ENCODE data around the gene PTPN23. TPM values are rescaled to one million over a fixed set of nuclear protein-coding genes. Genes with fewer than 3 reads are reported as not detected.

The PTPN23 gene
- total and polyA plus RNA-seq, 4 experiments from 2014 or later, result 0.46 to 53.9 (median 27.2) TPM

DNA sequence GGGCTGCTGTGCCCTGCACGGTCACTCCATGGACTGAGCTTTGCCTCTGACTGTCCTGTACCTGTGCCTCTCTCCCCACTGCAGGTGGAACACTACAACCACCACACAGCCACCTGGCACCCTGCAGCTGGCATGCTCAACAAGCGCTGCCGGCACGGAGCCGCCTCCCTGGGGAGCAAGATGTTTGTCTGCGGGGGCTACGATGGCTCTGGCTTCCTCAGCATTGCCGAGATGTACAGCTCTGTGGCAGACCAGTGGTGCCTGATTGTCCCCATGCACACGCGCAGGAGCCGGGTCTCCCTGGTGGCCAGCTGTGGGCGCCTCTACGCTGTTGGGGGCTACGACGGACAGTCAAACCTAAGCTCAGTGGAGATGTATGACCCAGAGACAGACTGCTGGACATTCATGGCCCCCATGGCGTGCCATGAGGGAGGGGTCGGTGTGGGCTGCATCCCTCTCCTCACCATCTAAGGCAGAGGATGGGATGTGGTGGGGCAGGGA lies 37.3 kb upstream of the PTPN23 start:
- H3K36me3 Mint-ChIP-seq, result peaks cover 34 to 57% of the 10 kb centered on the region in 2 donors
- H3K27ac Mint-ChIP-seq, result no peak overlapping the region
- H3K4me1 ChIP-seq (ENCODE audit: insufficient read depth, low read length), result no peaks in the 10 kb centered on the region
- H3K4me3 ChIP-seq (ENCODE audit: low read length in 2 of 2), result no peak overlapping the region
- H3K27me3 ChIP-seq (ENCODE audit: insufficient read depth, low read length), result no peaks in the 10 kb centered on the region
- intact Hi-C loops (cut with micrococcal nuclease), result no loop called here
- H3K27ac ChIP-seq (ENCODE audit: low read depth, low read length), result no peak overlapping the region
- peaks cover 25% of the 10 kb centered on the region for H3K36me3 ChIP-seq (ENCODE audit: insufficient read depth, low read length)
- no peaks in the 10 kb centered on the region for H3K9me3 Mint-ChIP-seq
- CTCF ChIA-PET (ENCODE audit: partially characterized antibody), result interaction anchor here (1.0 kb wide), 1 partner anchor 22 kb away, joined by 5 read pairs; no protein-coding TSS in a partner anchor
- H3K4me3 Mint-ChIP-seq, result peak overlapping the region in 1 of 8 donors; percentile 43
- no peak for DNase-seq
- no peaks in the 10 kb centered on the region for H3K4me1 Mint-ChIP-seq
- H3K9me3 ChIP-seq (ENCODE audit: control insufficient read depth in 1 of 2, low read length in 2 of 2), result no peaks in the 10 kb centered on the region
- POLR2A ChIA-PET (ENCODE audit: partially characterized antibody), result no interaction called here
- no peaks in the 10 kb centered on the region for H3K27me3 Mint-ChIP-seq

GRCh38 chr3:47344971-47345370 lies 35.9 kb upstream of the PTPN23 start:
- Histone ChIP-seq H3K4me1 (ENCODE audit: insufficient read depth, low read length) (no peaks in the 10 kb centered on the region), H3K4me3 (ENCODE audit: low read length in 2 of 2) (no peak overlapping the region), H3K27ac (ENCODE audit: low read depth, low read length) (no peak overlapping the region), H3K27me3 (ENCODE audit: insufficient read depth, low read length) (no peaks in the 10 kb centered on the region), H3K9me3 (ENCODE audit: control insufficient read depth in 1 of 2, low read length in 2 of 2) (no peaks in the 10 kb centered on the region), H3K36me3 (ENCODE audit: insufficient read depth, low read length) (peaks cover 13% of the 10 kb centered on the region)
- Mint-ChIP-seq H3K4me1 (no peaks in the 10 kb centered on the region), H3K27me3 (no peaks in the 10 kb centered on the region), H3K27ac (peak overlapping the region in 3 of 7 donors; percentile 63 to 78 (median 74)), H3K4me3 (no peak overlapping the region), H3K36me3 (peaks cover 27 to 43% of the 10 kb centered on the region in 2 donors), H3K9me3 (no peaks in the 10 kb centered on the region)
- ChIA-PET CTCF (ENCODE audit: partially characterized antibody) (no interaction called here), POLR2A (ENCODE audit: partially characterized antibody) (no interaction called here)
- no peak for DNase-seq
- intact Hi-C loops (cut with micrococcal nuclease), result no loop called here

DNA sequence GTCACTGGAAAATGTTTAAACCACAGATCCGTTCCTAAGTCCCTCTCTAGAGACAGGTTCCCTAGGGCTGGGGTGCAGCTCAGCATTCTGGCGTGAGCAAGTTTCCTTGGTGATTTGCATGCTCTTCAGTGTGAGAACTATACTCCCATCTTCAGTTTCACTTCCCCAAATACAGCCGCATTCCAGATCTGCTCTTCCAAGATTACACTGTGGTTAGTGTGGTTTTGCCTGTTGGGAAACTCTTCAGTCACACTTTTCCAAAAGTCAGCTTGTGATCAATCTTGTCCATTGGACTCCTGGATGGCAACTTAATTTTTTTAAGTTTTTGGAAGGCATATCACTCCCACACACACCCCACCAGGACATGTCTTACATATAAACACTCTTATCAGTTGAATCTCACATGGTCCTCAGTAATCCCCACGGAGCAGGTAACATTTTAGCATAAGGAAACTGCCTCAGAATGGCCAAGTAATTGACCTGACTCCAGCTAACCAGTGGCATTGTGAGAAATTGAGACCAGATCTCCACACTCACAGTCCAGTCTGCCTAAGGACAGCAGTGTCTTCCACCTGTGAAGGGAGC lies 33.5 kb upstream of the PTPN23 start:
- Histone ChIP-seq H3K4me1 (ENCODE audit: insufficient read depth, low read length) (no peaks in the 10 kb centered on the region), H3K4me3 (ENCODE audit: low read length in 2 of 2) (no peak overlapping the region), H3K9me3 (ENCODE audit: control insufficient read depth in 1 of 2, low read length in 2 of 2) (no peaks in the 10 kb centered on the region), H3K27ac (ENCODE audit: low read depth, low read length) (no peak overlapping the region), H3K36me3 (ENCODE audit: insufficient read depth, low read length) (peaks cover 9% of the 10 kb centered on the region), H3K27me3 (ENCODE audit: insufficient read depth, low read length) (no peaks in the 10 kb centered on the region)
- DNase-seq, result no peak
- no peak overlapping the region for H3K4me3 Mint-ChIP-seq
- POLR2A ChIA-PET (ENCODE audit: partially characterized antibody), result no interaction called here
- no peaks in the 10 kb centered on the region for H3K27me3 Mint-ChIP-seq
- H3K9me3 Mint-ChIP-seq, result no peaks in the 10 kb centered on the region
- peak overlapping the region in 3 of 7 donors; percentile 3 to 43 (median 43) for H3K27ac Mint-ChIP-seq
- H3K36me3 Mint-ChIP-seq, result peaks cover 20 to 28% of the 10 kb centered on the region in 2 donors
- no peaks in the 10 kb centered on the region for H3K4me1 Mint-ChIP-seq
- intact Hi-C loops (cut with micrococcal nuclease), result no loop called here
- CTCF ChIA-PET (ENCODE audit: partially characterized antibody), result no interaction called here

DNA sequence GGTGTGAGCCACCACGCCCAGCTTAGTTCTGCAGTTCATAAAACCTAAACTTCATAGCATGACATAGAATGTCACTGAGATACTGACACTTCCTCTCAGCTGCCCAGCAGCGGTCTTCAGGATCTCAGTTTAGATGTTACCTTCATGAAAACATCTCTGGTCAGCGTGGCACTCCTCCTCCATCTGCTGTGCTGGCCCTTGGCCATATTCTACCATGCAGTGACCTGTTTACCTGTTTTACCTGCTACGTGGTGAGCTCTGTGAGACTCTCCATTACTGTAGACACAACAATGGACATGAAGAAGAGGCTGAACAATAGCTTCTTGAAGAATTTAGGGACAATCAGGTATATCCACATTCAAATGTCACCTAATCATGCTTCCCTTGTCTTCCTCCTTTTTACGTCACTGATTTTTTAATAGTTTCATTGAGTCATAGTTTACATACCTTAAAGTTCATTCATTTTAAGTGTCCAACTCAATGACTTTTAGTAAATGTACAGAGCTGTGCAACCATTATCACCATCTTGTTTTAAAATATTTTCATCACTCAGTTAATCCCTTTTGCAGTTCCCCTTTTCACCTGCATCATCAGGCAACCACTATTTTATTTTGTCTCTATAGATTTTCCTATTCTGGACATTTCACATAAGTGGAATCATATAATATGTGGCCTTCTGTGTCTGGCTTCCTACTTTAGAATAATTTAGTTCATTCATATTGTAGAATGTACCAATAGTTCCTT lies 32.2 kb upstream of the PTPN23 start:
- Mint-ChIP-seq H3K36me3 (peaks cover 11 to 19% of the 10 kb centered on the region in 2 donors), H3K9me3 (no peaks in the 10 kb centered on the region), H3K4me1 (no peaks in the 10 kb centered on the region), H3K4me3 (no peak overlapping the region), H3K27ac (peak overlapping the region in 2 of 7 donors; percentile 0 to 53), H3K27me3 (no peaks in the 10 kb centered on the region)
- Histone ChIP-seq H3K4me3 (ENCODE audit: low read length in 2 of 2) (no peak overlapping the region), H3K27ac (ENCODE audit: low read depth, low read length) (no peak overlapping the region), H3K9me3 (ENCODE audit: control insufficient read depth in 1 of 2, low read length in 2 of 2) (no peaks in the 10 kb centered on the region), H3K4me1 (ENCODE audit: insufficient read depth, low read length) (no peaks in the 10 kb centered on the region), H3K27me3 (ENCODE audit: insufficient read depth, low read length) (no peaks in the 10 kb centered on the region), H3K36me3 (ENCODE audit: insufficient read depth, low read length) (peaks cover 9% of the 10 kb centered on the region)
- ChIA-PET POLR2A (ENCODE audit: partially characterized antibody) (interaction anchor here (0.6 kb wide), 1 partner anchor 415 kb away, joined by 3 read pairs; no protein-coding TSS in a partner anchor), CTCF (ENCODE audit: partially characterized antibody) (no interaction called here)
- intact Hi-C loops (cut with micrococcal nuclease), result no loop called here
- DNase-seq, result no peak

- no peaks in the 10 kb centered on the region for H3K4me1 ChIP-seq (ENCODE audit: insufficient read depth, low read length)
- H3K36me3 ChIP-seq (ENCODE audit: insufficient read depth, low read length), result no peaks in the 10 kb centered on the region
- CTCF ChIA-PET (ENCODE audit: partially characterized antibody), result no interaction called here
- no peak overlapping the region for H3K27ac ChIP-seq (ENCODE audit: low read depth, low read length)
- no peaks in the 10 kb centered on the region for H3K27me3 ChIP-seq (ENCODE audit: insufficient read depth, low read length)
- Mint-ChIP-seq H3K36me3 (peaks cover 0 to 14% of the 10 kb centered on the region in 2 donors), H3K9me3 (peaks cover 0 to 21% (median 17%) of the 10 kb centered on the region in 8 donors), H3K4me1 (peaks cover 0 to under 1% (median 0%) of the 10 kb centered on the region in 4 donors), H3K4me3 (no peak overlapping the region), H3K27me3 (no peaks in the 10 kb centered on the region), H3K27ac (peak overlapping the region in 1 of 7 donors; percentile 49)
- POLR2A ChIA-PET (ENCODE audit: partially characterized antibody), result no interaction called here
- no peak overlapping the region for H3K4me3 ChIP-seq (ENCODE audit: low read length in 2 of 2)
- H3K9me3 ChIP-seq (ENCODE audit: control insufficient read depth in 1 of 2, low read length in 2 of 2), result no peaks in the 10 kb centered on the region
- intact Hi-C loops (cut with micrococcal nuclease), result no loop called here
- no peak for DNase-seq
These were observed 25.8 kb upstream of the PTPN23 start for GRCh38 chr3:47355010-47355409.

- H3K4me3 Mint-ChIP-seq, result no peak overlapping the region
- Histone ChIP-seq H3K27ac (ENCODE audit: low read depth, low read length) (no peak overlapping the region), H3K4me3 (ENCODE audit: low read length in 2 of 2) (no peak overlapping the region), H3K9me3 (ENCODE audit: control insufficient read depth in 1 of 2, low read length in 2 of 2) (no peaks in the 10 kb centered on the region), H3K27me3 (ENCODE audit: insufficient read depth, low read length) (no peaks in the 10 kb centered on the region), H3K4me1 (ENCODE audit: insufficient read depth, low read length) (no peaks in the 10 kb centered on the region), H3K36me3 (ENCODE audit: insufficient read depth, low read length) (no peaks in the 10 kb centered on the region)
- no peaks in the 10 kb centered on the region for H3K27me3 Mint-ChIP-seq
- H3K36me3 Mint-ChIP-seq, result peaks cover 0 to 19% of the 10 kb centered on the region in 2 donors
- intact Hi-C loops (cut with micrococcal nuclease), result no loop called here
- DNase-seq, result no peak
- H3K4me1 Mint-ChIP-seq, result peaks cover 0 to 6% (median 0%) of the 10 kb centered on the region in 4 donors
- CTCF ChIA-PET (ENCODE audit: partially characterized antibody), result no interaction called here
- H3K27ac Mint-ChIP-seq, result peak overlapping the region in 1 of 7 donors; percentile 30
- POLR2A ChIA-PET (ENCODE audit: partially characterized antibody), result no interaction called here
- H3K9me3 Mint-ChIP-seq, result peaks cover 0 to 26% (median 22%) of the 10 kb centered on the region in 8 donors
These were observed 24.6 kb upstream of the PTPN23 start for GRCh38 chr3:47356201-47356600.

DNA sequence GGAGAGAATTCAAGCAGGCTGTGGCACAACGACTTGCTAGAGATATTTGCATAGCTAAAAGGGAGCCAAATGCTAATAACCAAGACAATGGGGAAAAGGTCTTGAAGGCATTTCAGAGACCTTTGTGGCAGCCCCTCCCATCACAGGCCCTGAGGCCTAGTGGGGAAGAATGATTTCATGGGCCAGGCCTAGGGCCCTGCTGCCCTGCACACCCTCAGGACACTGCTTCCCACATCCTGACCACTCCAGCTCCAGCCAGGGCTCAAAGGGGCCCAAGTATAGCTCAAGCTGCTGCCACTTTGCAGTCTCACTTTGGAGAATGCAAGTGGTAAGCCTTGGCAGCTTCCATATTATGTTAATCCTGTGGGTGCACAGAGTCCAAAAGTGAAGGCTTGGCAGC lies 21.5 kb upstream of the PTPN23 start:
- no peak overlapping the region for H3K27ac ChIP-seq (ENCODE audit: low read depth, low read length)
- no peak overlapping the region for H3K4me3 Mint-ChIP-seq
- peaks cover 0 to 19% of the 10 kb centered on the region in 2 donors for H3K36me3 Mint-ChIP-seq
- H3K4me1 ChIP-seq (ENCODE audit: insufficient read depth, low read length), result peaks cover 12% of the 10 kb centered on the region
- ChIA-PET POLR2A (ENCODE audit: partially characterized antibody) (no interaction called here), CTCF (ENCODE audit: partially characterized antibody) (no interaction called here)
- no peaks in the 10 kb centered on the region for H3K27me3 Mint-ChIP-seq
- no peak overlapping the region for H3K27ac Mint-ChIP-seq
- H3K4me1 Mint-ChIP-seq, result peaks cover 10 to 18% (median 12%) of the 10 kb centered on the region in 4 donors
- no peaks in the 10 kb centered on the region for H3K36me3 ChIP-seq (ENCODE audit: insufficient read depth, low read length)
- H3K9me3 ChIP-seq (ENCODE audit: control insufficient read depth in 1 of 2, low read length in 2 of 2), result no peaks in the 10 kb centered on the region
- no peak overlapping the region for H3K4me3 ChIP-seq (ENCODE audit: low read length in 2 of 2)
- peaks cover 2 to 31% (median 25%) of the 10 kb centered on the region in 8 donors for H3K9me3 Mint-ChIP-seq
- intact Hi-C loops (cut with micrococcal nuclease), result no loop called here
- H3K27me3 ChIP-seq (ENCODE audit: insufficient read depth, low read length), result no peaks in the 10 kb centered on the region
- DNase-seq, result no peak
